Mammary microvascular endothelial cell (primary cell): Measurements from ENCODE around the gene ACVR1C. TPM values are rescaled to one million over a fixed set of nuclear protein-coding genes. Genes with fewer than 3 reads are reported as not detected.

Experiments
- total RNA-seq: library from RNA; depleted of rRNA; stranded (reverse); fragments of >200 nt; gene quantifications from 2 replicates; pipeline ENCODE4 v1.2.3, GENCODE V29; 2015

ACVR1C gene
- total RNA-seq, result not detected in 2 replicates

GRCh38 chr2:157628477-157629415 is at the start of gene ACVR1C:
ACVR1C (minus strand) TSS chr2:157628864; CDS start chr2:157628644, 220 bp downstream.

Other genes with a start within 250 kb of the ACVR1C start
- not detected in 2 replicates for gene CYTIP, start 184.8 kb downstream of the ACVR1C start, total RNA-seq
- gene ACVR1, start 247.5 kb upstream of the ACVR1C start, total RNA-seq, result 13.0 and 13.7 TPM in 2 replicates